IPS DF 6.9 (cell line): ENCODE measurements around the gene HDGFL2.

Experiments
- DNase-seq: peaks from one replicate; pipeline ENCODE4 v3.0.0-alpha.2; 2013; ENCODE audit warnings: low read depth, low spot score
- H3K27ac ChIP-seq: one replicate; pipeline ENCODE4 v1.5.1; 2013; ENCODE audit warnings: low read length, control low read depth
- H3K27me3 ChIP-seq: 2 replicates; pipeline ENCODE4 v1.6.1; 2013; ENCODE audit warnings: mild to moderate bottlenecking, low read length; ENCODE audit not compliant: control insufficient read depth, insufficient read depth
- H3K36me3 ChIP-seq: 2 replicates; pipeline ENCODE4 v1.6.1; 2013; ENCODE audit warnings: low read length; ENCODE audit not compliant: control insufficient read depth, insufficient read depth
- H3K4me1 ChIP-seq: 2 replicates; pipeline ENCODE4 v1.6.1; 2013; ENCODE audit warnings: low read length; ENCODE audit not compliant: control insufficient read depth, insufficient read depth
- H3K4me3 ChIP-seq: 2 replicates; pipeline ENCODE4 v1.5.1; 2013; ENCODE audit warnings: mild to moderate bottlenecking, low read length
- H3K9me3 ChIP-seq: 2 replicates; pipeline ENCODE4 v1.6.1; 2013; ENCODE audit warnings: low read length, inconsistent platforms; ENCODE audit not compliant: control insufficient read depth, insufficient read depth
- WGBS: extraction: QIAGEN DNeasy Blood & Tissue Kit; methylation state at CpG from one replicate; pipeline ENCODE4 v1.1.7; 2013; ENCODE audit warnings: mixed read lengths, missing lambda C conversion rate; ENCODE audit not compliant: insufficient read length, insufficient coverage; 5-methylcytosine and 5-hydroxymethylcytosine counted together

The HDGFL2 gene

DNA sequence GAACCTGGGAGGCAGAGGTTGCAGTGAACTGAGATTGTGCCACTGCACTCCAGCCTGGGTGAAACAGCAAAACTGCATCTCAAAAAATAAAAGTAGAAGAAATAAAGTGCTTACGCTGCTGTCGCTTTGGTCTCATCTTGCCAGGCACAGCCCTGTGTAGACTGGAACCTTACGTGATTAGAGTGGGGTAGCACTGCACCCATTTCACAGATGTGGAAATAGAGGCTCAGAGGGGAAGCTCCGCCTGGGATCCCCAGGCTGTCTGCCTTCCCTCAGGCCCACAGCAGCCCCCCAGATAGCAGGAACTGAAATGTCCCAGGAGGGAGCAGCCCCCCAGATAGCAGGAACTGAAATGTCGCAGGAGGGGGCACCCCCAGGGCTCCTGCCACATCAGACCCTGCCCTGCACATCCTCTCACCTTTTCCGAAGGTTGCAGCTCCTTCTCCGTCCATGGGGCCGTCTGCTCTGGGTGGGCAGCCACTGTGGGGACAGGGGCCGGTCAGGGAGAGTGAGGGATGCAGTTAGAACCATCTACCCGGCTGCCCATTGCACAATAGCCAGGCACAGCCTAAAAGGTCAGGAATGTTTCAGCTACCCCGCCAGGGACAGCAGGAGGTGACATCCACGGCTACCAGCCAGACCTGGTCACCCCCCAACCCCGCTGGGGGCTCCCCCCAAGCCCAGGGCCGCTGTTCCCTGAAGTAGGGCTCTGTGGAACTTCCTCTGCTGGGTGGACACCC lies 44.3 kb downstream of the HDGFL2 start:
- Histone ChIP-seq H3K27ac (no peak overlapping the region), H3K4me1 (peaks cover 1% of the 10 kb centered on the region; the same call in 1 of the 2 replicates), H3K36me3 (no peaks in the 10 kb centered on the region), H3K4me3 (no peak overlapping the region), H3K27me3 (peaks cover 6% of the 10 kb centered on the region; the same call in 1 of the 2 replicates), H3K9me3 (no peaks in the 10 kb centered on the region)
- no peak for DNase-seq
- WGBS = no CpG with 5 or more reads among the region's 14 CpGs

DNA sequence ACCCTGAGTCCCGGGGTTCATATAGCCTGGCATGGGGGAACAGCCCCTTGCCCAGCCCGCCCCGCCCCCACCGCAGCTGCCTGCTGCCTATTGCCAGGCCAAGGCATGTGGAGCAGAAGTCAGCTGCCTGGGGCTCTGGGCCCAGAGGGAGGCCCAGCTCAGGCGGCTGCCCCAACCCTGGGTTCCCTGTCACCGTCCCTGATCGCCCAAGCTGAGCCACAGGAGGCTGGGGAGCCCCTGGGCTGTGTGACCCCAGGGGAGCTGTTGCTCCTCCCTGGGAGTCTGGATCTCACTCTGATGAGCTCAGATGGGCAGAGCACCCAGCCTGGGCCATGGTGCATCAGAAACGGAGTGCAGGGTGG lies 44.8 kb downstream of the HDGFL2 start:
- Histone ChIP-seq H3K4me3 (no peak overlapping the region), H3K27me3 (peaks cover 5% of the 10 kb centered on the region; the same call in 1 of the 2 replicates), H3K4me1 (peaks cover 1% of the 10 kb centered on the region; the same call in 1 of the 2 replicates), H3K36me3 (no peaks in the 10 kb centered on the region), H3K27ac (no peak overlapping the region), H3K9me3 (no peaks in the 10 kb centered on the region)
- WGBS = no CpG with 5 or more reads among the region's 8 CpGs
- DNase-seq = no peak

DNA sequence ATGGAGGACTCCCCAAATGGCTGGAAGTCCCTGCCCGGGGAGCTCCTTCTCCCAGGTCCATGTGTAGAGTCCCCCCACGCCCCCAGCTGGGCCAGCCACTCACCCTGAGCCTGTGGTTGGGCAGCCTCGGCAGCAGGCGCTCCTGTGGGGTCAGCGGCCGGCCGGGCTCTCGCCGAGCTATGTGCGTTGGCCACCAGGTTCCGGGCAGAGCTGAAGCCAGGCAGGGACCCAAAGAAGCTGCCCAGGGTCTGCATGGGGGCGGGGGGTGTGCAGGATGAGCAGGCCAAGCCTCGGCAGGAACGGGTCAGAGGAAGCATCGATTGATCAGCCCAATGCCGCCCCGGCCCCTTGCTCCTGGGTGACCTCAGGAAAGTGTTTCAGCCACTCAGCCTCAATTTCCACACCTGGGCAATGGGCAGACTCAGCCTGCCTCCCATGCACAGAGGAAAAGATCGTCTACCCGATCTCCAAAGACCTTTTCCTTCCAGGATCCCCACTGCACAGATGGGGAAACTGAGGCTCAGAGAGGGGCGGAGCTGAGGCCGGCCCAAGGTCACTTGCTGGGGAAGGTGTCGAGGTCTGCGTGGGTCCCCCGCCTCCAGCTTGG lies 45.5 kb downstream of the HDGFL2 start:
- Histone ChIP-seq H3K4me1 (peaks cover 1% of the 10 kb centered on the region; the same call in 1 of the 2 replicates), H3K27me3 (no peaks in the 10 kb centered on the region; the same call in 1 of the 2 replicates), H3K4me3 (no peak overlapping the region), H3K27ac (no peak overlapping the region), H3K36me3 (no peaks in the 10 kb centered on the region), H3K9me3 (no peaks in the 10 kb centered on the region)
- no CpG with 5 or more reads among the region's 24 CpGs for WGBS
- DNase-seq = no peak

DNA sequence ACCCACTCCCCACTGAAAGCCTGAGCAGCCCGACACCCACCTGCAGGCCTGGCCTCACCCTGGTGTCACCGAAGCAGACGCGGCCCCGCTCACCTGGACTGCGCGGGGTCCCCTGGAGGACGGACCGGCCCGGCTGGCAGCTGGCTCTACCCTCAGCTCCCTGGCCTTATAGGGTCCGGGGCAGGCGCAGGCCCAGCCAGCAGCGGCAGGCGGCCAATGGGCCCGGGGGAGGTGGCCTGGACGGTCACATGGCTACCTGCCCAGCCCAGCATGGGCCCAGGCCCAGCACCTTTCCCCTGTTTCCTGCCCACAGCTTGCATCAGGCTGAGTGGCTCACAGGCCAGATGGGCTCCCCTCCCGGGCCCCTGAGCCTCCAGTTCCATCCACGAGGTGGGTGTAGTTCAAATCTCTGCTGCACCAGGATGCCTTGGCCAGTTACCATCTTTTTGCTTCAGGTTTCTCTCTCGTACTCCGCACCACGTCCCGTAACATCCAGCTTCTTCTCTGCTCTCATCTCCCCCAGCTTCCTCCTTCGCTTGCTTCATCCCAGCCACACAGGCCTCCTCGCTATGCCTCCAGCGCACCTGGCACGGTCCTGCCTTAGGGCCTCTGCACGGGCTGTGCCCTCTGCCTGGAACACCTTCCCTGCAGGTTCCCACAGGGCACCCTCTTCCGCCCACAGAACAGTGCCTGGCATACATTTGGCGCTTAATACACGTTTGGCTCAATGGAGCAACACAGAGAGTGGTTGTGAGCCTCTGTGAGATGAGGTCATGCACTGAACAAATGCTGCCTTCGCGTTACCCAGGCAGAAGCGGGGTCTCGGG lies 46.5 kb downstream of the HDGFL2 start, which contains the start of gene PLIN4:
TSS of gene PLIN4 (minus strand) at position 142 of the 827 bp plus-strand sequence. CDS start 214 bp downstream, outside the sequence.
- no peaks in the 10 kb centered on the region for H3K27me3 ChIP-seq
- no peak within 1 kb of the TSS for H3K27ac ChIP-seq
- WGBS = no CpG with 5 or more reads among the region's 34 CpGs
- no peak within 1 kb of the TSS for H3K4me3 ChIP-seq
- H3K4me1 ChIP-seq = peaks cover 1% of the 10 kb centered on the region; the same call in 1 of the 2 replicates
- H3K9me3 ChIP-seq = no peaks in the 10 kb centered on the region
- no peak for DNase-seq
- H3K36me3 ChIP-seq = no peaks in the 10 kb centered on the region

DNA sequence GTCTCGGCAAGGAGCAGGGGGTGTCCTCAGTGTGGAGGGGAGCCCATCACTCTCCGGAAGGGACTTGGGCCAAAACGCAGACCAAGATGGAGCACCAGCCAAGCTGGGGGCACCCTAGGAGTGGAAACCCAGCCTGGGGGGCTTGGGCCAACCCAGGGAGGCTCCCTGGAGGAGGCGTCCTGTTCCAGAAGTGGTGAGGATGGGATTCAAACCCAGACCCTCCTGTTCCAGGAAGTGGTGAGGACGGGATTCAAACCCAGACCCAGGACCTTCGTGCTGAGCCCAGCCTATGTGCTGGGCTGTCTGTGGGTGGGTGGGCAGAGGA lies 47.0 kb downstream of the HDGFL2 start:
- H3K27me3 ChIP-seq = no peaks in the 10 kb centered on the region
- H3K4me3 ChIP-seq = no peak overlapping the region
- no peak overlapping the region for H3K27ac ChIP-seq
- no peaks in the 10 kb centered on the region for H3K9me3 ChIP-seq
- WGBS = no CpG with 5 or more reads among the region's 6 CpGs
- H3K4me1 ChIP-seq = peaks cover 1% of the 10 kb centered on the region; the same call in 1 of the 2 replicates
- peaks cover 2% of the 10 kb centered on the region; the same call in 1 of the 2 replicates for H3K36me3 ChIP-seq
- DNase-seq = no peak

DNA sequence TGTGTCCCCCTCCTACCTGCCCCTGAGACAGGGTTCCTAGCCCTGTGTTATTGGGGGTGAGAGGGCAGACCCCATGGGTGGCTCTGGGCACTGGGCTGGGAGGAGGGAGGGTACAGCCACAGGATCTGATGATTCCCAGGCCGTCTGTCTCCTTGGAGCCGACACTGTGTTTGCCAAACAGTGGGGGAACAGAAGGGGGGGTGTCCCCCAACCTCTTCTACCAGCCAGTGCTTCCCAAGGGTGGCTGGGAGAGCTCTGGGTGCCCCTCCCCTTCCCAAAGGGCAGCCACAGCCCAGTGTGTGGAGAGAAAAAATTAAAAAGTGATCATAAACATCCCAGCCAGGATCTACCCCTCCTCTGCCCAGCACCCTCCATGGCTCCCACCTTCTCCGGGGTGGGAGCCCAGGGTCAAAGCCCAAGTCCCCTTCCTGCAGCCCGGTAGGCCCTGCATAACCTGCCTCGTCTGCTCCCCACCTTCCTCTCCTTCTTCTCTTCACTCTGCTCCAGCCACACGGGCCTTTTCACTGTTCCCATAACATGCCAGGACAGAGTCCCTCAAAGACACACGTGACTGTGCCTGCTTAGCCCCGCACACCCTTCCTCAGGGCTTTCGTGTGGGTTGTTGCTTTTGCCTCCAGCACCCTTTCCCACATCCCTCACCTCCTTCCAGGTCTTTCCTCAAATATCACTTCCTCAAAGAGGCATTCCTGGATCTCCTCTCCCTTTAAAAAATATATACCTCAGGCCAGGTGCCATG lies 47.6 kb downstream of the HDGFL2 start:
- no peak for DNase-seq
- WGBS = no CpG with 5 or more reads among the region's 9 CpGs
- H3K27me3 ChIP-seq = no peaks in the 10 kb centered on the region

DNA sequence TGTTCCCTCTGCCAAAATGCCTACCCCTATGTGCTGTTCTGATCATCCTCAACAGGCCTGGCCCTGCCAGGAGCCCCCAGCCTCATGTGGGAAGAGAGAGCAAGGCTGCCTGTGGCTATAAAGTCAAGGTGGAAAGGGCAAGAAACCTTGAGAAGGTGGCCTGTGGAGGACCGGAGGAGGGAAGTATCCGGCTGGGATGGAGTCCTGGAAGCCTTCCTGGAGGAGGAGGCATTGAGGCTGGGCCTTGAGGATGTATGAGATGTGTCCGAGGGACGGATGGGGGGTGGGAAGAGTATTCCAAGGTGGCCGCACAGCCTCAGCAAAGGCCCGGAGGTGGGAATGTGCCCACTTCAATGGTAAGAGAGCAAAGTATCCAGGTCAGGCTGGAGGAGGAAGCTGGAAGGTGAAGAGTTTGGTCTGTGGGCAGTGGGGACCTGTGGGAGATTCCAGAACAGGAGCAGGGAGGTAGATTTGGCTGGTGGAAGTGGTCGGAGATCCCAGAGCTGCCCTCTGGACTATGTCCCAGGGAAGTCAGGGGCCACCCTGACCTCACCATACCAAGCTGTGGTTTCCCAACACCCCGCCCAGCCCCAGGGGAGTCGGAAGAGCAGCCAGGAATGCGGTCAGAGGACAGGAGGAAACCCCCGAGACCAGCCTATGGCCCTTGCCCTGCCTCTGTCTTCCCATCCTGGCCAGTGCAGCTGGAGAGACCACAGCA lies 49.2 kb downstream of the HDGFL2 start:
- DNase-seq = no peak
- H3K4me1 ChIP-seq = peaks cover 1% of the 10 kb centered on the region; the same call in 1 of the 2 replicates
- no CpG with 5 or more reads among the region's 11 CpGs for WGBS
- H3K9me3 ChIP-seq = no peaks in the 10 kb centered on the region
- H3K27me3 ChIP-seq = no peaks in the 10 kb centered on the region
- no peak overlapping the region for H3K27ac ChIP-seq
- H3K4me3 ChIP-seq = no peak overlapping the region
- peaks cover 2% of the 10 kb centered on the region; the same call in 1 of the 2 replicates for H3K36me3 ChIP-seq

More for the DNA sequence above, 47.6 kb downstream of the HDGFL2 start:
- no peak overlapping the region for H3K4me3 ChIP-seq
- H3K9me3 ChIP-seq = no peaks in the 10 kb centered on the region
- peaks cover 1% of the 10 kb centered on the region; the same call in 1 of the 2 replicates for H3K4me1 ChIP-seq
- H3K27ac ChIP-seq = no peak overlapping the region
- peaks cover 2% of the 10 kb centered on the region; the same call in 1 of the 2 replicates for H3K36me3 ChIP-seq

DNA sequence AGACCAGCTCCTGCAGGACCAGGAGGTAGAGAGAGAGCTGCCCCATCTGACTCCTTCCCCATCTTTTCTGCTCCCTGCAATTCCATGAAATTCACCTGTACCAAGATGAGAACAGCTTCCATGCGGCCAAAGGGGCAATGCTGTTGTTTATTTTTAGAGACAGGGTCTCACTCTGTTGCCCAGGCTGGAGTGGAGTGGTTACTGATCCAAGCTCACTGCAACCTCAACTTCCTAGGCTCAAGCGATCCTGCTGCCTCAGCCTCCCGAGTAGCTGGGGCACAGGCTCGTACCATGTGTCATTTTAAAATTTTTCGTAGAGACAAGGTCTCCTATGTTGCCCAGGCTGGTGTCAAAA lies 49.8 kb downstream of the HDGFL2 start:
- Histone ChIP-seq H3K27ac (no peak overlapping the region), H3K36me3 (peaks cover 2% of the 10 kb centered on the region; the same call in 1 of the 2 replicates), H3K27me3 (no peaks in the 10 kb centered on the region), H3K4me3 (no peak overlapping the region), H3K9me3 (no peaks in the 10 kb centered on the region), H3K4me1 (peaks cover 1% of the 10 kb centered on the region; the same call in 1 of the 2 replicates)
- no CpG with 5 or more reads among the region's 5 CpGs for WGBS
- no peak for DNase-seq

DNA sequence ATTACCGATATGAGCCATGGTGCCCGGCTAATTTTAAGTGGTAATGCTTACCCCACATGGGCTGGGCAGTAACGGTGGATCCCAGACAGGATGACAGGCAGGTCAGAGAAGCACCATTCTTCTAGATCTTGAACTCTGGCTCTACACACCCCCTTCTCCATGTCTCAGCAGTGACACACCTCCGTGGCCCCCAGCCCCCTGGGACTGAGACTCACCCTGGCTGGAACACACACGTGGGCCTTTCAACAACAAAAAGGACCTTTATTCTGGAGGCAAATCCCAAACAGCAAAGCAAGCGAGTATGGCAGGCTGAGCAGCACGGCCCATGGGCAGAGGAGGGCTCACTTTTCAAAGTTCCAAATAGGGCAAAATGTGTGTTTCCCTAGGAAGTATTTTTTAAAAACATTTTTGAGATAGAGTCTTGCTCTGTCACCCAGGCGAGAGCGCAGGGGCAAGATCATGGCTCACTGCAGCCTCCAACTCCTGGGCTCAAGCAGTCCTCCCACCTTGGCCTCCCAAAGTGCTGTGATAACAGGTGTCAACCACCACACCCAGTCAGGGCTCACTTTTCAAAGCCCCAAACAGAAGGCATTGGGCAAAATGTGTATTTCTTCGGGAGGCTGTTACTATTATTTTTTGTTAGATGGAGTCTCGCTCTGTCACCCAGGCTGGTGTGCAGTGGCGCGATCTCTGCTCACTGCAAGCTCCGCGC lies 50.4 kb downstream of the HDGFL2 start:
- peaks cover 2% of the 10 kb centered on the region; the same call in 1 of the 2 replicates for H3K36me3 ChIP-seq
- WGBS = no CpG with 5 or more reads among the region's 15 CpGs
- no peaks in the 10 kb centered on the region for H3K27me3 ChIP-seq
- no peak overlapping the region for H3K27ac ChIP-seq
- no peak for DNase-seq
- no peaks in the 10 kb centered on the region; the same call in 1 of the 2 replicates for H3K4me1 ChIP-seq
- H3K9me3 ChIP-seq = no peaks in the 10 kb centered on the region
- H3K4me3 ChIP-seq = no peak overlapping the region
